LHCN-M2 (cell line): ENCODE results near the gene ALDH1L1. TPM values are rescaled to one million over a fixed set of nuclear protein-coding genes. Genes with fewer than 3 reads are reported as not detected.
"Not testable (repeated sequence)": the region's sequence is repeated elsewhere in the genome, so short reads cannot be mapped to it uniquely, and the experiment has no call there.

ENCODE experiments used
- DNase-seq: peaks from one replicate; pipeline ENCODE4 v3.0.0-alpha.2; 2012; ENCODE audit warnings: low read depth
- total RNA-seq: library from RNA; depleted of rRNA; stranded (reverse); fragments of >200 nt; gene quantifications from 2 replicates; pipeline ENCODE4 v1.2.3, GENCODE V29; 2014

The ALDH1L1 gene
- total RNA-seq, 1 experiment from 2014 or later: 0.11 TPM

- DNase-seq: peak; percentile 36
Measured at GRCh38 chr3:126083511-126083912, 96.9 kb downstream of the ALDH1L1 start.

- no peak for DNase-seq
Measured at GRCh38 chr3:126083138-126083445, 97.3 kb downstream of the ALDH1L1 start.

DNA sequence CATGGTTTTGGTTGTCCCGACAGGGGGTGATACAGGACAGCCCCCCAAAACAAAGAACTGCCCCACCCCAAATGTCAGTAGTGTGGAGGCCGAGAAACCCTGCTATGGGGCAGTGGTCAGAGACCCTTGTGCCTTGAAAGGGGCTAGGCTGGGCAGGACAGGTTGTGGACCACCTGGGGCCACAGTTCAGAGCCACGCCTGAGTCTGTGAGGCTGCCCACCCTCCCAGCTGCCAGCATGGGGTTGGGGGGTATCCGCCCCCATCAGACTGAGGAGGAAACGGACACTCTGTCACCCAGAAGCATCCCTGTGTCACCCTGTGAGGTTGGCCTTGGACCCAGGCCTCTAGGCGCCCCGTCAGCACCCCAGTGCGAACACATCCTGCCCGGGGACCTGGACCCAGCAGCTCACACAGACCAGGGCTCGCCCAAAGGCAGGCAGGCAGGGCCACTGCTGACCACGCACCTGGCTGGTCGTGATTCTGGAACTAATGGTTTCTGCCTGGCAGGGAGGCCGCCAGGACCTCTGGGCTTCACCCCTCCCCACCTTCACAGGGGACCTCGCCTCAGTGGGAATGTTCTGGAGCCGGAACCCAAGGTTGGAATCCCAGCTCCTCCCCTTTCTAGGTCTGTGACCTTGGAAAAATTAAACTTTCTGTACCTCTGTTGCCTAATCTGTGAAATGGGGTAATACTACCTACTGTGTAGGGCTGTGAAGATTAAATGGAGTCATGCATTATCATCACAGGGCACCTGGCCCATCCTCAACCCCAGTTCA, 97.8 kb downstream of the ALDH1L1 start:
- no peak for DNase-seq

GRCh38 chr3:126081618-126082361, 98.6 kb downstream of the ALDH1L1 start:
- peak; percentile 98 for DNase-seq

DNA sequence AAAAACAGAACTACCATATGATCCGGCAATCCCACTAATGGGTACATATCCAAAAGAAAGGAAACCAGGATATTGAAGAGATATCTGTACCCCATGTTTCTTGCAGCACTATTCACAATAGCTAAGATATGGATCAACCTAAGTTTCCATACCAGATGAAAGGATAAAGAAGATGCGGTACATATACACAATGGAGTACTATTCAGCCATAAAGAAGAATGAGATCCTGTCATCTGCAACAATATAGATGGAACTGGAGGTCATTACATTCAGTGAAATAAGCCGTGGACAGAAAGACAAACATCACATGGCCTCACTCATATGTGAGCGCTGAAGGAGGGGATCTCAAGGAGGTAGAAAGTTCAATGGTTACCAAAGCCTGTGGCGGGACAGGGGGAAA, 99.4 kb downstream of the ALDH1L1 start:
- DNase-seq: no peak

- no peak for DNase-seq
Measured at GRCh38 chr3:126078866-126079265, 101.5 kb downstream of the ALDH1L1 start.

DNA sequence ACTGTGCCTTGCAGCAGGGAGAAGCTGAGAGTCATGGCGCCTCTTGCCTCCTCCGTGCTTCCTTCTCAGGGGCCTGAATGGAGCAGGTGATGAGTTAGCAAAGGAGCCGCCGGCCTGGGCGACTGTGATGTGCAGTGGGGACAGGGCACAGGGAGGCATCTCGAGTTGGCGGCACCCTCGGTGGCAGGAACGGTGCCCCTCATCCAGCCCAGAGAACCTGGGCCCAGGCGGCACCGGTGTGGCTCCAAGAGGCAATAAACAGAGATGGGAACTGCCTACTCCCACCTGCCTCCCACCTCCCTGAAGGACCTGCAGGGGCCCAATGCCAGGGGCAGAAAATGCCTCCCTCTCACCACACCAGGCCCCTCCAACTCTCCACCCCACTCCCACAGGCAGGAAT, 102.6 kb downstream of the ALDH1L1 start:
- DNase-seq: no peak

GRCh38 chr3:126076140-126076539, 104.2 kb downstream of the ALDH1L1 start:
- DNase-seq: no peak

DNA sequence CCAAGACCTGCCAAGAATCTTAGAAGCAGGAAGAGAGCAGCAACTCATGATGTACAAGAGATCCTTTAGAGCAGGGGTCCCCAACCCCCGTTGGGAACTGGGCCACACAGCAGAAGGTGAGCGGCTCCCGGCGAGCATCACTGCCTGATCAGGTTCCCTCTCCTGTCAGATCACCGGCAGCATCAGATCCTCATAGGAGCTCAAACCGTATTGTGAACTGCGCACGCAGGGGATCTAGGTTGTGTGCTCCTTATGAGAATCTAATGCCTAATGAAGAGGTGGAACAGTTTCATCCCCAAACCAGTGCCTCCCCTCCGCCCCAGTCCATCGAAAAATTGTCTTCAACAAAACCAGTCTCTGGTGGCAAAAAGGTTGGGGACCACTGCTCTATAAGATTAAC, 110.2 kb downstream of the ALDH1L1 start:
- DNase-seq: no peak

- no peak for DNase-seq
Measured at GRCh38 chr3:126067959-126068358, 112.4 kb downstream of the ALDH1L1 start.

DNA sequence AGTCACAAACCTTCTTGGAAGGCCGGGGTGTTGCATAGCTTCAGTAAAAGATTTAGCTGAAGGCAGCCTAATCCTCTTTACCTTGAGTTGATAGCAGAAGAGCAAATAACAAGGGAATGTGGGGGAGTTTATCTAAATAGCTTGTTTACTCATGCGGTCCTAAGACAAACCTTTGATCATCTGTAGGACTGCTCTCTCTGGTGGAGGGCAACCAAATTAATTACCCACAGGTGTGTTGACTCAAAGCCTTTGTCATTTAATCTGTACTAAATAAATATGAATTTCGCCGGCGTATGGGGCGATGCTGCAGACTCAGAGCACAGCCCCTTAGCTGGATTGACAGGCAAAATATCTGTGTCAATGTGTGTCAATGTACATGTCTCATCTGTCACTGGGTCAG, 113.7 kb downstream of the ALDH1L1 start:
- not testable (repeated sequence) for DNase-seq

DNA sequence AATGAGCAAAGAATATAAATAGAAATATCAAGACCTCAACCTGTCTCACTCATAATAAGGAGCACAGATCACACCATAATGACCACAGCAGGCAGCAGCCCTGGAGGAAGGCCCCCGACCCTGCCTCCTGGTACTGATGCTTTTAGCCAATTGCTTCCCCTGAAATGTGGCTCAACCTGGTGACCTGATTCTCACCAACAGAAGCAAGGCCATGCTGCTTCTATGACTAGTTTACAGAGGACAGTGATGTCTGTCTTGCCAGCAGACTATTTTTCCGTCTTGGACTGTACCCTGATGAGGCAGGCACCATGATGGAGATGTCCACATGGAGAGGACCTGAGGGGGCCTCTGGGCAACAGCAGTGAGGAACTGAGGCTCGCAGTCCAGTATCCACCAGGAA, 114.5 kb downstream of the ALDH1L1 start:
- no peak for DNase-seq

DNA sequence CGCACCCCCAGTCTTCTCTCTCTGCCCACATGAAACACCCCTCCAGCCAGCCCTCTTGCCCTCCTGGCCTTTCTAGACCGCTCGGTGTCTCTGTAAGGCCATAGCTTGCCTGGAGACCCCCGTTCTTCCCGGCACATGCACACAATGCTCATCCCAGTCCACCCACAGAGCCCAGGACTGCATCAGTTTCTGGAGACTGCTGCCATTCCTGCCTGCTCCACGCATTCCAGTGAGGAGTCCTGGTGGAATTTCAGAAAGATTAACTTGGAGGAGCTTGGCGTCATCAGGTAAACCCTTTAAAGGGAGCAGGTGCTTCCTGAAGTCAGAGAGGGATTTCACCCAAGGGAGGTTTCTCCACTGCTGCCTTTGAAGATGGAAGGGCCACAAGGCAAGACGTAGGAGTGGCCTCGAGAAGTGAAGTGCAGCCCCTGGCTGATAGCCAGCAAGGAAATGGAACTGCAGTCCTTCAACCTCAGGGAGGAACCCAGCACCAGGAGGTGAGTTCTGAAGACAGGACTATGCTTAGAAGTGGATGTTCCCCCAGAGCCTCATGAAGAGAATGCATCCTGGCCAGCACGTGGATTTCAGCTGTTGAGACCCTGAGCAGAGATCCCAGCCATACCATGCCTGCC, 115.6 kb downstream of the ALDH1L1 start:
- DNase-seq: no peak

DNA sequence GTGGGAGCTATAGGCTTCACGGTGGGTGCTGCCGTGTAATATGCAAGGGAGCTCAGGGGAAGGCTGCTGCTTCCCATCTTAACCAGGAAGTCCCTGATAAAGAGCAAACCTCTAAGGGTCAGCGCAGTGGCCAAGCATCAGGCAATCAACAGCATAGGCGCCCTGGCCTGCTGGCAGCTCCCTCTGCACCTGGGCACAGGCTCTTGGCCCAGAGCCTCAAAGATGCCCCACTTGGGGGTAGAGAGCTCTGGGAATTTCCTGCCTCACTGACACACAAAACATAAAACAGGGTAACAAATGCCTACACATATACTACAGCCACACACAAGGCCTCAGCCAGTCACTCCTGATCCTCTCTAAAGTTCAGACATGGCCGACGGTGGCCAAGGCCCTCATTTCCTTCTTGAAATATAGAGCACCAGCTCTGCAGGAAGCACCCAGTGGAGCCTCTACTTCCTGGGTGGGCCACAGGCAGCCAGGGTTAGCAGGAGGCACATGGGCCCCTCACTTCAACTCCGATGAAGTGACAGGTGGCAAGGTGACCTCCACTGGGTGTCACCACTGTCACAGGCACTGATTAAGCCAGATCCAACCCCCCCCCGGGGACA, 116.9 kb downstream of the ALDH1L1 start:
- no peak for DNase-seq

DNA sequence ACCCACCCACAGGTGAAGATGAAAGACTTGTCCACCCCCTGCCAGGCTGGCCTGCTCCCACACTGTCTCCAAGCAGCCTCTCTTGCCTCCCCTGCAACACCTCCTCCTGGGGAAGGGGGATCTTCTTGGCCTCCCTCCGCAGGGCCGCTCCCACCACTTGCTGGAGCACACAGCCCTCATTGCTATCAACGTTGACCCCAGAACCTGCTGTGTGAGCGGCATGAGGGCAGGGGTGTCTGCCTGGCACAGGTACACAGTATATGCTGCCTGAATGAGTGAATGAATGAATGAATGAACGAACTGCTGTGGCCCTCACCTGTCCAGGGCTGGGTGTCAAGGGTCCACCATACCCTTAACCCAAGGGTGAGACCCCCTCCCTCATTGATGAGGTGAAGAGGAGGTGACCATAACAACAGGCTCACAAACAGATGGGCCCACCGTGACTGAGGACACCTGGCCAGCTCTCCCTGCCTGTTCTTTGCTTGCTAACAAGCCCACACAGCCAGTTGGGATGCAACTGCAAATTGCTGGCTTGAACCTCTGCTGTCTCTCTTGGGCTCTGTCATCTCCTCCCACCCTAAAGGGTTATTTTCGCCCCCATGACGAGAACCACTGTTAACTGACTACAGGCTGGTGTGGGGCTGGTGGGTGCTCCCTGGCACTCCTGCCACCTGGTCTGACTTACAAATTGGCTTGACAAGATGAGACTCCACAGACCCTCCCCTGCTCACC, 118.9 kb downstream of the ALDH1L1 start:
- DNase-seq: no peak

DNA sequence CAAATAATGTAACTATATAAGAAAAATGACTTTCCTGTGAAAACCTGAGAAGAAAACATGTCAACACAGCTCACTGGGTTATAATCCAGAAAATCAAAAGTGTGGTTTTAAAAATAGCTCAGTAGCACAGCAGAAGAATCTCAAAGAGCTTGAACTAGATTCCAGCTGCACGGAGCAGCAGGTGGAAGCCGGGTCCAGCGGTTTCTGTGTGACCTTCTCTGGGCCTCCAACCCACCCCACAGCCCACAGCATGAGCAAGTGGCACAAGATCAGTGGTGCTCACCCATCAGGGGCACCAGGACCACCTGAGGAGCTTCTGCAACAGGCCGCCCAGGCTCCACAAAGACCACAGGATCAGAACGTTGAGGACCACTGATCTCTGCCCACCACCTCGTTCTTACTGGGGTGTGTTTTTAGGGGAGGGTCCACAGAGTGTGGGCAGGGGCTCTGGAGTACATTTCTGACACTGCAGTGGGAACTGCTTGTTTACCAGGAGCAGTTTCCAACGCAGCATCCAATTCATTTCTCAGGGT, 119.7 kb downstream of the ALDH1L1 start:
- no peak for DNase-seq

DNA sequence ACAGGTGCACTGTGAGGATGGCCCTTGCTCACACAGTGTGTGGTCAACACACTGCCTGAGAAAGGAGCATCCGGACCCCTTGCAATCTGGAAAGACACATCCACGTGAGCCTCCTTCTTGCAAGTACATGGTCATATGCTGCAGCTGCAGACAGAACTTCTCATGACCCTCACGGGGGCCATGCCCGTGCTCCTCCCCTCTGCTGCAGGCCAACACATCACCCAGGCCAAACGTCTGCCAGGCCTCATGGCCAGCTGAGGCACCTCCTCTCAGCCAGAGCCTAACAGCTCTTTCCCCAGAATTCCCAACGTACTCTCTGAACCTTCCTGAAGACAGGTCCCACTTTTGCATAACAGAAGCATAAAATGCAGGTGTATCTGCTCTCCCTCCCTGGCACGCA, 121.7 kb downstream of the ALDH1L1 start:
- no peak for DNase-seq

GRCh38 chr3:126057936-126058335, 122.5 kb downstream of the ALDH1L1 start:
- DNase-seq: no peak

DNA sequence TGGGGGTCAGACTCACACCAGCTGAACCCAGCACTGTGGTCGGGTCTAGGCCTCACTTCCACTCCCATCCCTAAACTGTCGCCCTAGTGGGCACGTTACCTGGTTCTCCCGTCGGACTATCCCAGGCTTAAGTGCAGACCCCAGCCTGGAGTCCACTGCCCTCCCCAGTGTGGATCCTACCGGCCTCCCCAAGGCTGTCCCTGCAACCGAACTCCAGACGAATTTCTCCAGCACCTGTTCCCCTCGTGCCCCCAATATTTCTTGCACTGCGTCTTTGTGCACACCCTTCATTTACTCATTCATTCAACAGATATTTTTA, 122.9 kb downstream of the ALDH1L1 start:
- no peak for DNase-seq

GRCh38 chr3:126056681-126057500, 123.5 kb downstream of the ALDH1L1 start:
- peak; percentile 72 for DNase-seq

- DNase-seq: no peak
Measured at GRCh38 chr3:126056088-126056487, 124.3 kb downstream of the ALDH1L1 start.
